ENCODE results near the gene LRRC23.
"Not testable (repeated sequence)": the region's sequence is repeated elsewhere in the genome, so short reads cannot be mapped to it uniquely, and the experiment has no call there.

The LRRC23 gene

GRCh38 chr12:6905414-6906040 is 905 bp downstream of the LRRC23 start:
- no peak for DNase-seq (ENCODE audit: insufficient read length, low spot score)
- no peak for FAIRE-seq
- TF ChIP-seq POLR2A (IDR thresholded peaks at IDR 0.05; ENCODE audit: low read depth, low read length), result no peak

DNA sequence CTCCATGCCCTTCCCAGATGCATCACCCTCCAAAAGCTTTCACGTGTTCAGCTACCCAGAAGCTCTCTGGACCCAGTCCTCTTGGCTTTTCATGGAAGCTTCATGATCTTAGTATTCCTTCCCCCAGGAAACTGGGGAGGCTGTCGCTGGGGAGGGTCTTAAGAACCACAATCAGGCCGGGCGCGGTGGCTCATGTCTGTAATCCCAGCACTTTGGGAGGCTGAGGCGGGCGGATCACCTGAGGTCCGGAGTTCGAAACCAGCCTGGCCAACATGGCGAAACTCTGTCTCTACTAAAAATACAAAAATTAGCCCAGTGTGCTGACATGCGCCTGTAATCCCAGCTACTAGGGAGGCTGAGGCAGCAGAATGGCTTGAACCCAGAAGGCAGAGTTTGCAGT is 3.5 kb downstream of the LRRC23 start:
- not testable (repeated sequence) for DNase-seq (ENCODE audit: insufficient read length, low spot score); FAIRE-seq

DNA sequence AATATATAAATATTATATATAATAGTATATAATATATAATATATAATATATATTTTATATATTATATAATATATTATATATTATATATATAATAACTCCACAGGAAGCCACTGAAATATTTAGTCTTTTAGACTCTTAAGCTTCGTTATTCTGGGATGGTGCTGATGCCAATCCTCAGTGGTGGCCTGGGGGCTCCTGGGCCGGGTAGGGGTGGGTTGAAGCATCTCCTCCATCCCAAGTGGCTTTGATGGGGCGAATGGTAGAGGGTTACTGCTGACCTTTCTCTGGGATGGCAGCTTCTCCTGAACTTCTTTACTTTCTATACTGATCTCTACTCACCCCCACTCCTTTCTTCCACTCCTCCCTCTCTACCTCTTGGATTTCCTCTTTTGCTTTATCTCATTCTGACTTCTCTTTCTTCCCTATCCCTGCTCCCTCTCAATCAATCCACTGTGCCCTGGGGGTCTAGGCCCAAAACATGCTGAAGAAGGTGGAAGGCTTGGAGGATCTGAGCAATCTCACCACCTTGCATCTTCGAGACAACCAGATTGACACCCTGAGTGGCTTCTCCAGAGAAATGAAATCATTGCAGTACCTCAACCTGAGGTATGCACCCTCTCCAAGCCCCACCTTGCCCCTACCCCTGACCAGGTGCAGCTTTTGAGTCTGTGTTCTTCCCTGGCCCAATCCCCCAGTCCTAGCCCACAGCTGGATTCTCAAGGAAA is 5.0 kb downstream of the LRRC23 start:
- TF ChIP-seq POLR2A (IDR thresholded peaks at IDR 0.05; ENCODE audit: low read depth, low read length), result no peak

DNA sequence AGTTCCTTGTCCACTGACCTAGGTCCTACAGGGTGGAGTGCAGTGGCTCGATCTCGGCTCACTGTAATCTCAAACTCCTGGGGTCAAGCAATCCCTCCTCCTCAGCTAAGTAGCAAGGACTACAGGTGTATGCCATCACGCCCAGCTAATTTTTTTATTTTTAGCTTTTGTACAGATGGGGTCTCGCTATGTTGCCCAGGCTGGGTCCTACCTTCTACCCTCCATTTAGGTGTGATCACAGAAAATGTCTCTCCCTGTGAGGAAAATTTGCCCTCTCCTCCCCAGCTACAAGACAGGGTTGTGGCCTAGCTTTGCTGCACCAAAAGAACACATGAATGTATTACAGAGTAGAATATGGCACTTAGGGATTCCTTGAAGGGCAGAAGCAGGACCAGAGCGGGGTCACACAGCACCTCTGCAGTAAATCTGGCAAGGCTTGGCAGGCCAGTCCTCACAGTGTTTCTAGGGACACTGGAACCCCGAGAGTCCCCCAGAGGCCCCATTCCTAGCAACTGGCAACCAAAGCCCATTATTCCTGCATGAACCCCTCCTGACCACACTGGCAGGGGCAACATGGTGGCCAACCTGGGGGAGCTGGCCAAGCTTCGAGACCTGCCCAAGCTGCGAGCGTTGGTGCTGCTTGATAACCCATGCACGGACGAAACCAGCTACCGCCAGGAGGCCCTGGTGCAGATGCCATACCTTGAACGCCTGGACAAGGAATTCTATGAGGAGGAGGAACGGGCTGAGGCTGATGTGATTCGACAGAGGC is 7.7 kb downstream of the LRRC23 start:
- DNase-seq (ENCODE audit: insufficient read length, low spot score) (no peak), FAIRE-seq (no peak)
- no peak for TF ChIP-seq POLR2A (IDR thresholded peaks at IDR 0.05; ENCODE audit: low read depth, low read length)

More for the DNA sequence above, 5.0 kb downstream of the LRRC23 start:
- DNase-seq (ENCODE audit: insufficient read length, low spot score) (no peak), FAIRE-seq (no peak)

DNA sequence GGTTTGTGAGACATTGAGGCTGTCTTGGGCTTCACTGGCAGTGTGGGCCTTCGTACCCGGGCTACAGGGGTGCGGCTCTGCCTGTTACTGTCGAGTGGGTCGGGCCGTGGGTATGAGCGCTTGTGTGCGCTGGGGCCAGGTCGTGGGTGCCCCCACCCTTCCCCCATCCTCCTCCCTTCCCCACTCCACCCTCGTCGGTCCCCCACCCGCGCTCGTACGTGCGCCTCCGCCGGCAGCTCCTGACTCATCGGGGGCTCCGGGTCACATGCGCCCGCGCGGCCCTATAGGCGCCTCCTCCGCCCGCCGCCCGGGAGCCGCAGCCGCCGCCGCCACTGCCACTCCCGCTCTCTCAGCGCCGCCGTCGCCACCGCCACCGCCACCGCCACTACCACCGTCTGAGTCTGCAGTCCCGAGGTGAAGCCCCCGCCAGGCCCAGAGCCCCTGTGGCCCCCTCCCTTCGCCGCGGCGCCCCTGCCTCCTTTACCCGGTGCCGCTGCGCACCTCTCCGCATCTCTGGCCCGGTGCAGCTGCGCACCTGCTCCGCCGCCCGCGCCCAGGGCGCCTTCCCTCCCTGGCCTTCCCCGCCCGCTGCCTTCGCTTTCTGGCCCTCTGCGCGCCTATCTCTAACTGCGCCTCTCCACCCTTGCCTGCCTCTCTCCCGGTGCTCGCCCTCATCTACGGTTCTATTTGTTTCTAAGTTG is 9.8 kb downstream of the LRRC23 start, which contains the start of gene ENO2:
ENO2 (plus strand) TSS at position 335 of the 701 bp plus-strand sequence. CDS start 1,253 bp downstream, outside the sequence.
- DNase-seq (ENCODE audit: insufficient read length, low spot score) (no peak), FAIRE-seq (no peak)
- no peak for TF ChIP-seq POLR2A (IDR thresholded peaks at IDR 0.05; ENCODE audit: low read depth, low read length)

DNA sequence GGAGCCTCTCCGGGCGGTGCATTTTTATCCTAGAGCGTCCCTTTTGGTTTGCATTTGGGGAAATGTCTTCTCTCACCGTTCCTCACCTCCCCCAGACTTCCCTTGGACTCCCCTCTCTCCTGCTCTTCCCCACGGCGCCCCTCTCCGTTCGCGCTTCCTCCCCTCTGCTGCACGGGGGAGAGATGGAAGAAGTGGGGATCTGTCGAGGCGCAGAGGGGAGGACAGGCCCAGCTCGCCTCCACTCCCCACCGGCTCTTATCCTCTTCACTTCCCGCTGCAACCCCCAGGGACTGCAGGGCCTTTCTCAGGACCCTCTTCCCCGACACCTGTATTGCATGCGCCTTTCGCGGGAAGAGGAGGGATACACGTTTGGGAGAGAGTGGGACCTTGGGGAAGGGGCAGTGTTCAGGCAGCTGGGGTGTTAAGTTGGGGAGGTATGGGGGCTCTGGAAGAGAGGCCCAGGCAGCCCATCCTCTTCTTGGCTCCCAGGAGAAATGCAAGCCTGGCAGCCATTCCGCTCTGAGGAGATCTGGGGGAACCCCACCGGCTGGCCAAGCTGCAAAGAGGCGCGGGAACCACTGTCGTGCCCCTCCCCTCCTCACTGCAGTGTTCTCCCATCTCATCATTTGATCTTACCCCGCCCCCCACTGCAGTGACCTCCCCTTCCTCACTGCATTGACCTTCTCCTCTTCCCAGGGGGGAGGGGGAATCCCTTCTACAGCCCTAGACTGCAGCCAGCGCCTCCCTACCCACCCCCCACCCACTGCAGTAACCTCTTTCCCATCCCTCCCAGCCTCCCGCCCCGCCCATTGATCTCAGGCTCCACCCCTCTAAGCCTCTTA is 10.5 kb downstream of the LRRC23 start:
- no peak for TF ChIP-seq POLR2A (IDR thresholded peaks at IDR 0.05; ENCODE audit: low read depth, low read length)
- DNase-seq (ENCODE audit: insufficient read length, low spot score), result no peak
- no peak for FAIRE-seq

- FAIRE-seq (no peak), DNase-seq (ENCODE audit: insufficient read length, low spot score) (no peak)
- no peak for TF ChIP-seq POLR2A (IDR thresholded peaks at IDR 0.05; ENCODE audit: low read depth, low read length)
Observed at GRCh38 chr12:6915789-6916285, 11.2 kb downstream of the LRRC23 start.

DNA sequence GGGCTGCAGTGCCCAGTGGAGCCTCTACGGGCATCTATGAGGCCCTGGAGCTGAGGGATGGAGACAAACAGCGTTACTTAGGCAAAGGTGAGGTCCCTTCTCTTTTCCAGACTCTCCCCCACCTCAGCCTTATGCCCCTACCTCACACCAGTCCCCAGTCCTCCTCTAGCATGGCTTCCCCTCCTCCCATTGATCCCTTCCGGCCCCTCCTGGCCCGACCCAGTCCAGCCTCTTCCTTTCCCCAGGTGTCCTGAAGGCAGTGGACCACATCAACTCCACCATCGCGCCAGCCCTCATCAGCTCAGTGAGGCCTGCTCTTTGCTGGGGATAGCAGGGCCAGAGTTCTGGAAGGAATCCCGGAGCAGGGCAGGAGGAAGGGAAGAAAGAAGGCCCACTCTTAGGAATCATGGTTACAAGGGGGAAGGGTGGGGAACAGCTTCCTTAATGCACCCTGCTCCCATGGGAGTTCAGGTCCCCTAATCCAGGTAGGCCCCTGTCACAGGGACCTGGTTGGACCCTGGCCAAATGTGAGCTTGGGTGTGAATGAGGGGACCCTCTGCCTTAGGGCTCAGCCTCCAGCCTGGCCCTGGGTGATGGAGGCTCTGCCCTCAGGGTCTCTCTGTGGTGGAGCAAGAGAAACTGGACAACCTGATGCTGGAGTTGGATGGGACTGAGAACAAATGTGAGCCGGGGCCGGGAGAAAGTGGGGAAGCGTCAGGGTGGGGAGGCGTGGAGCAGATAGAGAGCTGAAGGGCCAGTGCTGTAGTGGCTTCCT is 12.0 kb downstream of the LRRC23 start:
- no peak for FAIRE-seq
- no peak for TF ChIP-seq POLR2A (IDR thresholded peaks at IDR 0.05; ENCODE audit: low read depth, low read length)
- DNase-seq (ENCODE audit: insufficient read length, low spot score), result no peak

DNA sequence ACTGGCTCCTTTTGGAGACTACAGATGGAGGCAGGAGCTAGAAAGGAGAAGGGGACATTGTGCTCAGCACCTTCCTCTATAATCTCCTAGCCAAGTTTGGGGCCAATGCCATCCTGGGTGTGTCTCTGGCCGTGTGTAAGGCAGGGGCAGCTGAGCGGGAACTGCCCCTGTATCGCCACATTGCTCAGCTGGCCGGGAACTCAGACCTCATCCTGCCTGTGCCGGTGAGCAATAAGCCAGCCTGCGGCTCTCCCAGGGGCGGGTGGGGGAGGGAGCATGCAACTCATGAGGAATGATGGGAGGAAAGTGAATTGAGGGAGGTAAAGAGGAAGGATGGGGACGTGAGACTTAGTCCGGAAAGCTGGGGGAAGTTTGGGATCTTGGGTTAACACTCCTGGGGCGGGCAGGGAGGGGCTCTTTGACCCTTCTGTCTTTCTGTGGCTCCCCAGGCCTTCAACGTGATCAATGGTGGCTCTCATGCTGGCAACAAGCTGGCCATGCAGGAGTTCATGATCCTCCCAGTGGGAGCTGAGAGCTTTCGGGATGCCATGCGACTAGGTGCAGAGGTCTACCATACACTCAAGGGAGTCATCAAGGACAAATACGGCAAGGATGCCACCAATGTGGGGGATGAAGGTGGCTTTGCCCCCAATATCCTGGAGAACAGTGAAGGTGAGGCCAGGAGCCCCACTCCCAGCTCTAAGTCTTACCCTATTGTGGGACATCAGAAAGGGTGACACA is 13.0 kb downstream of the LRRC23 start:
- no peak for TF ChIP-seq POLR2A (IDR thresholded peaks at IDR 0.05; ENCODE audit: low read depth, low read length)
- FAIRE-seq (no peak), DNase-seq (ENCODE audit: insufficient read length, low spot score) (no peak)

GRCh38 chr12:6919588-6919987 is 15.0 kb downstream of the LRRC23 start:
- TF ChIP-seq POLR2A (IDR thresholded peaks at IDR 0.05; ENCODE audit: low read depth, low read length), result no peak
- no peak for DNase-seq (ENCODE audit: insufficient read length, low spot score)
- no peak for FAIRE-seq

GRCh38 chr12:6921539-6921938 is 16.9 kb downstream of the LRRC23 start:
- DNase-seq (ENCODE audit: insufficient read length, low spot score) (no peak), FAIRE-seq (no peak)
- no peak for TF ChIP-seq POLR2A (IDR thresholded peaks at IDR 0.05; ENCODE audit: low read depth, low read length)

Measured in H54 (cell line).